ENCODE results near the gene ZYG11A.

DNA sequence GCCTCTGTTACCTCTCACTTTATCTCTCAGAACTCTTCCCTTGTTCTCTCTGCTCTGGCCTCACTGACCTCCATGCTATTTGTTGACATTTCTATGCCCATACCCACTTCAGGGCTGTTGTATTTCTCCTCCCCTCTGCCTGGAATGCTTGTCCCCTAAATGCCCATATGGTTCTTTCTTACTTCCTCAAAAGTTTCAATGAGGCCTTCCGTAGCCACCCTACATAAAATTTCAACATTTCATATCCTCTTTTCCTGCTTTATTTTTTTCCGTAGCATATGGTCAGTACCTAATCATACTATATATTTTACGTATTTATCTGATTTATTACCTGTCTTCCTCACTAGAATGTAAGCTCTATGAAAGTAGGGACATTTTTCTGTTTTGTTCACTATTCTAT is 47.1 kb upstream of the ZYG11A start:
- TF ChIP-seq EZH2 (IDR thresholded peaks at IDR 0.05; ENCODE audit: insufficient read depth, poor library complexity, severe bottlenecking) (no peak), EZH2phosphoT487 (IDR thresholded peaks at IDR 0.05; ENCODE audit: insufficient read depth, low read depth) (no peak)

Measured in GM23248 (cell line).